Activated CD4-positive, alpha-beta T cell treated with anti-CD3 and anti-CD28 coated beads, Interleukin-2, Interleukin-4, amounts not matched to agents 100 ng/mL and 50 ng/mL, durations not matched to agents 16 hours and 8 hours (primary cell): ENCODE results near the gene ZNF710.
"Not testable (repeated sequence)": the region's sequence is repeated elsewhere in the genome, so short reads cannot be mapped to it uniquely, and the experiment has no call there.

Source experiments
- DNase-seq: peaks from one replicate; pipeline ENCODE4 v3.0.0-alpha.2; 2020; ENCODE audit warnings: low spot score

Gene ZNF710

DNA sequence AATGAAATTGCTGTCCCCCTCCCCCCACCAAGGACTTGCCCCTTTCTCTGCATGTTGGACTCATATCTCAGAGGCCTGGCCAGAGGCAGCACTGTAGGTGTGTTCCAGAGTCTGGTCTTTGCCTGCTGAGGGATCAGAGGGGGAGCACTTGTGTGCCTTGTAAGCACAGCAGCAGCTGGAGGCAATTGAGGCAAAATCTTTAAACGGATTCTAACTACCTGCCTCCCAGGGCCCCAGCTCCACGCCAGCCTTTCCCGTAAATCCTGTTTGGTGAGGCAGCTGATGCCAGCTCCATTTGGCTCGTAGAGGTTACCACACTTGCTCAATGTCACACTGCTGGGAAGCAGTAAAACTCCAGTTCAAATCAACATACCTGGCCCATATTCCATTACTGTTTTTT, 103.4 kb downstream of the ZNF710 start:
- no peak for DNase-seq

DNA sequence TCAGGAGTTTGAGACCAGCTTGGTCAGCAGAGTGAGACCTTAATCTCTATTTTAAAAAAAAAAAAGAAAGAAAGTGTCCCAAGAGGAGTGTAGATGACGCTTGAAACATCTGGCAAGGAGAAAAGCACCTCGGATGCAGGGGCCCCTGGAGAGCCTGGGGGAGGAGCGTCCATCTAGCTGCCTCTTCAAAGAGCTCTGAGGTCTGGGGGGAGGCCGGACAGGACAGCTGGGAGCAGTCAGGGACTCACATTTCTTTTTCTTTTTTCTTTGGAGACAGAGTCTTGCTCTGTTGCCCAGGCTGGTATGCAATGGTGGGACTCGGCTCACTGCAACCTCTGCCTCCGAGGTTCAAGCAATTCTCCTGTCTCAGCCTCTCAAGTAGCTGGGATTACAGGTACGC, 104.4 kb downstream of the ZNF710 start:
- DNase-seq: no peak

DNA sequence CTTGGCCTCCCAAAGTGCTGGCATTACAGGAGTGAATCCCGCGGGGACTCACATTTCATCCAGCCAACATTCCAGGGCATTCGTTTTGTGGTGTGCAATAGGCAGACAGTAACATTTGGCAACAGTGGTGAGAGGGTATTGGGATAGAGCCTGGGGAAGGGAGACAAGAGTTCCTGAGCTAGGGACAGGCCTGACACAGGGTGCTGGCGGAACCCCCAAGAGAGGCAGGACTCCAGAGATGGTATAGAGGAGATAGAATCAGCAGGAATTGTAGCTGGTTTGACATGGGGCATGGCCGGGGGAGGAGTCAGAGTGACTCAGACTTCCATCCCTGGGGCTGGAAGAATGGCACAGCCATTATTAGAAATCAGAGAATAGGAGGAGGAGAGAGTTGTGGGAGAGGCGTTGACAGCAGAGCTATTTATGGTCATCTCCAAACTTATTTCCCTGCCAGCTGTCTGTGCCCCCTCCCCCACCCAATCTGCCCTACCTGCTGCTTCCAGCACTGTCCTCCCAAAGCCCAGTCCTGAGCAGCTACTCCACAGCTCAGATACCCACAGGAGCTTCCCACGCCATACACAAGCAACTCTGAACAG, 105.5 kb downstream of the ZNF710 start:
- DNase-seq: no peak

DNA sequence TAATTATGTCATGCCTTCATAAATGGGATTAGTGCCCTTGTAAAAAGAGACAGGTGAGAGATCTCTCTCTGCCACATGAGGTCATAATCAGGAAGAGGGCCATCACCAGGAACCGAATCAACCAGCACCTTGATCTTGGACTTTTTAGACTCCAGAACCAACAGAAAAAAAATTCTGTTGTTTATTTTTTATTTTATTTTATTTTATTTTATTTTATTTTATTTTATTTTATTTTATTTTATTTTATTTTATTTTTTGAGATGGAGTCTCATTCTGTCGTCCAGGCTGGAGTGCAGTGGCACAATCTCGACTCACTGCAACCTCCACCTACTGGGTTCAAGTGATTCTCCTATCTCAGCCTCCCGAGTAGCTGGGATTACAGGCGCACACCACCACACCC, 106.9 kb downstream of the ZNF710 start:
- not testable (repeated sequence) for DNase-seq

DNA sequence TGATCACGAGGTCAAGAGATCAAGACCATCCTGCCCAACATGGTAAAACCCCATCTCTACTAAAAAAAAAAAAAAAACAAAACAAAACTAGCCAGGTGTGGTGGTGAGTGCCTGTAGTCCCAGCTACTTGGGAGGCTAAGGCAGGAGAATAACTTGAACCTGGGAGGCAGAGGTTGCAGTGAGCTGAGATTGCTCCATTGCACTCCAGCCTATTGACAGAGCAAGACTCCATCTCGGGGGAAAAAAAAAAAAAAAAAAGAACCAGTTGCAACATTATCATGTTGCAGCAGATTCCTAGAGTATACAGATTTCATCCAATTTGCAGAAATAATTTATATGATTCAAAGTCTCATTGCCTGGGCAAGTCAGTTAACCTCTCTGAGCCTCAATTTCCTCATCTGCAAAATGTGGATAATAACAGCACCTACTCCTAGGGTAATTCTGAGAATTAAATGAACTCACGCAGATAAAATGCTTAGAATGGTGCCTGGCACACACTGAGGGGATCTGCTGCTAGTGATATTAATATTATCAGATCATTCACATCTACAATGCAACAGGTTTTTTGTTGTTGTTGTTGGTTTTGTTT, 108.1 kb downstream of the ZNF710 start:
- DNase-seq: not testable (repeated sequence)

DNA sequence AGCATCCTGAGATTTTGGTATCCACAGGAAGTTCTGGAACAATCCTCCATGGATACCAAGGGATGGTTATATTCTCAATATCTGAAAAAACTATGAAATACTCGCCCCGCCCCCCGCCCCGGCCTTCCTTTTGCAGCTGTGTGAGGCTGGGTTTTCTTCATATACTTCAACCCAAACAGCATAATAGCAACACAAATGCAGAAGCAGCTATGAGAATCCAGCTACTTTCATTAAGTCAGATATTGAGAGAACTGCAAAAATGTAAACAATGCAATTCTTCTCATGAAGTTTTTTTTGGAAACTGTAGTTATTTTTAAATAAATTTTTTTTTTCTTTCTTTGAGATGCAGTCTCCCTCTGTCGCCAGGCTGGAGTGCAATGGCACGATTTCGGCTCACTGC, 112.0 kb downstream of the ZNF710 start:
- DNase-seq: no peak

DNA sequence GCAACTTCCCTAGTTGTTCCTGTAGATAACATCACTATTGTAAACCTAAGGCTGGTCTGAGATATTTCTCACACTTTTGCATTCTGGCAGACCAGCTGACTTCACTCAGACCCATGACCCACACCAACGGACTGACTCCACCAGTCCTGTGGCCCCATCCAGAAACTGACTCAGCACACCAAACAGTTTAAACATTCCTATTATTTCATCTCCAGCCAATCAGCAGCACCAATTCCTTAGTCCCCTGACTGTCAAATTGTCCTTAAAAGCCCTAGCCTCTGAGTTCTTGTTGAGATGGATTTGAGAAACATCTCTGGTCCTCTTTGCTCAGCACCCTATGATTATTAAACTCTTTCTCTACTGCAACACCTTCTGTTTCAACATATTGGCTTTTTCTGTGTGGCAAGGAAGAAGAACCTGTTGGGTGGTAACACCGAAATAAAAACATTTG, 113.4 kb downstream of the ZNF710 start:
- no peak for DNase-seq

DNA sequence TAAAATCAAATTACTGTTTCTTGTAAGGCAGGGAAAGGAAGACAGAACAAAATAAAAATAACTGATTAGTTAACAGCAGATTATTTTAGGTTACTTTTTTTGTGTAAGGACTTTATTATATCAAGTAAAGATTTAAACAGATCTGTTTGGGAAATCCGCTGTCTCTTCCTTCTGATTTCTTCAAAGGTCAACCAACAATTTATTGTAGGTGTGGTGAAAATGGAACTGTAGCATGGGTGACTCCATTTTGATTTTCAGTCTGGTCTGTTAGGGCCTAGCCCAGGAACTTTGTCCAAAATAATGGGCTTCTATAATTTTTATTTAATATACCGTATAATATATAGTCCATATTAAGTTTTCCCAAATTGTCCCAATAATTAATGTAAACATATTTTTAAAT, 114.7 kb downstream of the ZNF710 start:
- DNase-seq: no peak

DNA sequence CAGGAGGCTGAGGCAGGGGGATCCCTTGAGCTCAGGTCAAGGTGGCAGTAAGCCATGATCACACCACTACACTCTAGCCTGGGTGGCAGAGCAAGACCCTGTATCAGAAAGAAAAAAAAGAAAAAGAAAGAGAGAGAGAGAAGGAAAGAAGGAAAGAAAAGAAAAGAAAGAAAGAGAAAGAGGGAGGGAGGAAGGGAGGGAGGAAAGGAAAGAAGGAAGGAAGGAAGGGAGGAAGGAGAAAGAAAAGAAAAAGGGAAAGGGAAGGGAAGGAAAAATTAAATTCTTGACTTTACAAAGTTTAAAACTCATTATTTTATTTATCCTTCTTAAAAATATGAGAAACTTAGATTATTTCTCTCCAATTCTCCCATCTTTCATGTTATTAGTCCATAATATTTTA, 118.2 kb downstream of the ZNF710 start:
- no peak for DNase-seq

DNA sequence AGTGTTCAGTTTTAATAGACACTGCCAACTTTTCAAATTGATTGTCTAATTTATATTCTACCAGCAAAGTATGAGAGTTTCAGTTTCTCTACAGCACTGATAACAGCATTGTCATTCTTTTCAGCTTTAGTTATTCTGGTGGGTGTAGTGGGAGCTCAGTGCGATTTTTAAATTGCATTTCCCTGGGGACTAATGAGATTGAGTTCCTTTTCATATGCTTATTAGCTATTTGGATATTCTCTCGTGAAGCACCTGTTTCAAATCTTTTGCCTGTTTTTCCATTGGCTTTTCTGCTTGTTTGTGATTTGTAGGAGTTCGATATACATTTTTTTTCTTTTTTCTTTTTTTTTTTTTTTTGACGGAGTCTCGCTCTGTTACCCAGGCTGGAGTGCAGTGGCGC, 120.0 kb downstream of the ZNF710 start:
- DNase-seq: no peak

DNA sequence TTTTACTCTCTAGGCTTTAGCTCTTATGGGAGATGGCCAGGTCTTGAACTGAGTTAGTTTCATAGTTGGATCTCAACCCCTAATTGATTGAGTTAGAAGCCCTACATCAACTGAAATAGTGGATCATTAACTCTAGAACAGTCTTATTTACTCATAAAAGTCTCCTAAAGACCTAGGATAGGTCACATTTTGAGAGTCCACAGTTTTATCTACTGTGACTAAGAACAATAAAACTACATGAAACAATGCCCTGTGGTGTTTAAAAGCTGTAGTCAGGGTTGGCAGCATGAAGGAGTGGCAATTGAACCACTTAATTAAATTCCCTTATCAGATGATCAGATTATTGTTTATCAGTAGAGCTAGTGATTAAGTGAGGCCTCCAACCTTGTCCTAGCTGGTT, 123.4 kb downstream of the ZNF710 start:
- no peak for DNase-seq

DNA sequence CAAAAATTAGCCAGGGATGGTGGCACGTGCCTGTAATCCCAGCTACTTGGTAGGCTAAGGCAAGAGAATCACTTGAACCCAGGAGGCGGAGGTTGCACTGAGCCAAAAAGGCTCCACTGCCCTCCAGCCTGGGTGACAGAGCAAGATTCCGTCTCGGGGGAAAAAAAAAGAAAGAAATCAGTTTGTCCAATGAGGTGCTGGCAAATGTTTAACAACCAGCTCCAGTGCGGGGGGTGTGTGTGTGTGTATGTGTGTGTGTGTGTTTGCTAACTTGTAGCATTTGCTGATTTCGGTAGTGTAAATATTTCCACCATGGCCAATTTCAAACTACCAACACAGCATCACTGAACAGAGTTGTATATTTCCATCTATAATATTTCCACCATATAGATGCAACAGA, 124.9 kb downstream of the ZNF710 start:
- no peak for DNase-seq

DNA sequence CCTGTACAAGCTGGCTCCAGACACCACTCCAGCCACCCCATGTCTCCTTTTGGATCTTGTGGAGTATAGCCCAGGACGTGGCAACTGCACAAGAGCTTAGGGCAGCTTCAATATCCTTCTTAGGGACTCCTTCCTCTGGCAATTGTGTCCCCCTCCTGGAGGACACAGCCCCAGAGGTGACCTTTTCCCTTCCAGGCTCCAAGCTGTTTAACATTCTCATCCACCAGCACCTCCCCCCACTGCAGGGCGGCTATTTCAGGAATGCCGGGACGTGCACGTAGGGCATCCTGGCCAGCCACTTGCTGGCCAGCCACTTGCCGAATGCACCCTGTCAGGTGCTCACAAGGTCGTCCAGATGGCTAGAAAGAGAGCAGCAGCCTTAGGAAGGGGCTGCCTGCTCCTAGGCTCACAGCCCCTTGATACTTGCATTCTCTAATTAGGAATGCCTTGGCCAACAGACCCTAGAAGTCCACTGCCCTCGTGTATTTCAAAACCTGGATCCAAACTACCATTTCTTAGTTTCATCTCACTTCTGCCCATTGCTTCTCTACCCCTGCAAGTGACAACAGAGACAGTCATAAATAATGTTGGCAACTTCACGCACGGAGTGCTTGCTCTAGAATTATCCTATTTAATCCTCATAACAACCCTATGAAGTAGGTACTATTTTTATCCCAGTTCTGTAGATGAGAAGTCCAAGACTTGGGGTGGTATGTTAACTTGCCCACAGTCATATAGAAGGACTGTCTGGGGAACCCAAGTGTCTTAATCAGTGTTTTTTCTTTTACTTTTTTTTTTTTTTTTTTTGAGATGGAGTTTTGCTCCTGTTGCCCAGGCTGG, 125.7 kb downstream of the ZNF710 start:
- DNase-seq: no peak

DNA sequence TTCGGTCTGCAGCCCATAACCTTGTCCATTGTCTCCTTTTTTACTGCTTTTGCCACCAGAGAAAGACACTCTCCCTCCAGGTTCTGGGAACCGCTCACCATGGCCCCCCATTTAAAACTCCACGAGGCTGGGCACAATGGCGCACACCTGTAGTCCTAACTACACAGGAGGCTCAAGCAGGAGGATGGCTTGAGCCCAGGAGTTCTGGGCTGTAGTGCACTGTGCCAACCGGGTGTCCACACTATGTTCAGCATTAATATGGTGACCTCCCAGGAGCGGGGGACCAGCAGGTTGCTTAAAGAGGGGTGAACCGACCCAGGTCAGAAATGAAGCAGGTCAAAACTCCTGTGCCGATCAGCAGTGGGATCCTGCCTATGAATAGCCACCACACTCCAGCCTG, 129.2 kb downstream of the ZNF710 start:
- DNase-seq: no peak
